ENCODE measurements around the gene SLU7.

- TF ChIP-seq SPI1 (IDR thresholded peaks at IDR 0.05; ENCODE audit: low read depth, low read length) (no peak), POLR2AphosphoS5 (IDR thresholded peaks at IDR 0.05; ENCODE audit: low read depth, low read length) (no peak)
Observed at GRCh38 chr5:160397492-160397891, 21.4 kb downstream of the SLU7 start.
